HG02798 (cell line): ENCODE measurements around the gene STIP1.

Experiments used
- ATAC-seq: cut with Tn5 transposase; IDR thresholded peaks from one replicate; pipeline ENCODE4 v1.9.1; 2021; ENCODE audit warnings: mild to moderate bottlenecking; ENCODE audit not compliant: unreplicated experiment, poor library complexity

Gene STIP1

DNA sequence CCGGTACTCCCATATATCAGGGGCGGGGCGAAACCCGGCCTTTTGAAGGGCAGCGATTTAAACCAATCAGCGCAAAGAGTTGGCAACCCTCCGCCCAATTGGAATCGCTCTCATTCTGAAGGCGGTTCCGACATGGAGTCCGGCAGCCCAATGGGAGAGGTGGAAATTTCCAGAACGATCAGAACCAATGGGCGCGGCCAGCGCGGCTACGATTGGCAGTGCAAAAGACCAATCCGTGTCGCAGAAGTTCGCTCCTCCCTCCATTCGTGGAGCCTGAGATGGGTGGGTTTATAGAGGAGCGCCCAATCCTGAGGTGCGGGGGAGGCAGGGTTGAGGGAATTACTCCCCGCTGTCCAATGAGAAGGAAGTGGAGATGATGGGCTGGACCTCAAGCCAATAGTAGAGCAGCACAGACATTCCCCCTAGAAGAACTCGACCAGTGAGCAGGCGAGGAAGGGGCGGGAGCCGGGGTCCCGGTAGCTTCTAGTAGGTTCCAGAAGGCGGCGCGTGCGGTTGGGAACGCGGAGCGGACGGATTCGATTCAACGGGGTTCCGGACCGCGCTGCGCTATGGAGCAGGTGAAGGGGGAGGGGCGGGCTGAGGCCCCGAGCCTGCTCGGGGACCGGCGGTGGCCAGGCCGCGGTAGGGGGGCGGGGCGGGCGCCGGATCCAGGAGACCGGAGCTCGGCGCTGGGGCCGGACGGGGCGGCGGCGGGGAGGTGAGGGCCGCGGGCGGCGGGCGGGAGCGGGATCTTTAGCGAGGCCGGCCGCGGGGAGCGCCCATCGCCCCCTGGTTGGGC is at the start of gene STIP1:
Gene STIP1, plus strand, starts transcription at position 479 of the 799 bp plus-strand sequence. Its CDS starts 91 bp downstream, at position 570.
- peak; percentile 89 for ATAC-seq

DNA sequence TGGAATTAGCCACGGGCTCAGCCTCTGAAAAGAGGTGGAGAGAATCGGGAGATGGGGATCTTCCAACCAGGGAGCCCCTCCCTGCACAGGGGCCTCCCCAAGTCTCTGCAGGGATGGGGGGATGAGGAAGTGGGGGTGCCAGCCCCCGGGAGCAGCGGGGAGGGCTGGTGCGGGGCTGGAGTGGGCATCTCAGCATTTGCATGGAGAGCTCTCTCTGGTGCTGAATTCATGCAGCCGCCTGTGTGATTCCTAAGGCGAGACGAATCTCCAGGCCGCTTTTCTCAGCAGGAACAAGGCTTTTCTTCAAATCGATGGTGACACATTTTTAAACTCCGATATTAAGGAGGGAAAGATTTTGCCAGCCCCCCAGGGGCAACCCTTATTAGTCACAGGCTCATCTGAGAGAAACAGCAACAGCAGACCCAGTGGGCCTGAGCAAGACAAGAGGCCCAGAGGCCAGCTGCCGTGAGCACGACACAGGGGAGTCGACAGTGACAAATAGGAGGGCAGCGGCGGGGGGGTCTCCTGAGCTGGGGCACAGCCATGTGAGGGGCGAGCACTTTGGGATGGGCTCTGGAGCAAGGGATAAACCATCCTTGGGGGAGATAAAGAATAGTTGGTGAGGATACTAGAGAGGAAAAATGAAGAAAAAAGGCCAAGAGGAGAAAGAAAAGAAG is 49.1 kb upstream of the STIP1 start:
- ATAC-seq, result no peak

DNA sequence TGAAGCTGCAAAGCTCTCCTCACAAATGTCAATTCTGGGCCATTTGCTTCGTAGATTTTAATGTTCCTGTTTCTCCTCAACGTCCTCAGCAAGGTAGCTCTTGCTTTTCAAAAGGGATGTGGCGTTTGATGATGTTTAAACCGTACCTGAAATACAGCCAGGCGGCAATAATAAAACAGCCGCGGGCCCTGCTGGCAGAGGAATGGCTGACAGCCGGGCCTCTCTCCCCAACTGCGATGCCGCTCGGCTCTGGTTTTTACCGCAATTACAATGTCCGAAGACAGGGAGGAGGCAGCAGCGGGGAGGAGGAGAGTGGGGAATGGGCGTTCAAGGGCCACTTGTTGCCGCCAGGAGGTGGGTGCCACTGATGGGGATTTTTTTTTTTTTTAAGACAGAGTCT is 47.6 kb upstream of the STIP1 start:
- no peak for ATAC-seq

DNA sequence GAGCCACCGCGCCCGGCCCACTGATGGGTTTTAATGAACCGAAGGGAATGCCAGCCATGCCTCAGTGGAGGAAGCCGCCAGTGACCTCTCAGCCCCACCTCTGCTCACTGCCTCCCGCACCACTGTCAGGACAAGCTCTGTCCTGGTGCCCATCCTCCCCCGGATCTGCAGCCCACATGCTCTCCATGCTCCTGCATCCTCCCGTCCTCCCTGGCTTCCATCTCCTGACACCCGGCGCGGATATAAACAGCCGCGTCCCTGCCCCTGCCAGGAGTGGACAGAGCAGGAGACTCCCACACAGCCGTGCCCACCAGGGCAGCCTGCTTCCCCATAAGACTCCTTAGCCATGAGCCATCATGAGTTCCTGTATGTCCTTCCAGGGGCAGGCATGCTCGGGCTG is 46.9 kb upstream of the STIP1 start:
- no peak for ATAC-seq

DNA sequence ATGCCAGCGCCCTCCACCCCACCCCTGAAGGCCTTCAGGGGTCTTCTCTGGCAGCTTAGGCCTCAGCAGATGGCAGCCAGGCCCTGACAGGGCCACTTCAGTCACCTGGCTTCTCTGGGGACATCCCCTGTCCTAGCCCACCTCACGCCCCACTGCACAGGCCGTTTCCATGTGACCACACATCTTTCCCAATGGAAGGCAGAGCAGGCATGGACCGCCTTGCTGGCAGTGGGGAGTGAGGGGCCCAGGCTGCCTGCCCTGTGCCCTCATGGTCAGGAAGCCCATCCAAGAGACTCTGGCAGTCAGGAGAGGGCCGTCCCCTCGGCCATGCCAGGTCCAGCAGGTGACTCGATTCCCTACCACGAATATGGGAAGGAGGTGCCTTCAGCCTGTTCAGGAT is 45.9 kb upstream of the STIP1 start:
- ATAC-seq, result no peak

DNA sequence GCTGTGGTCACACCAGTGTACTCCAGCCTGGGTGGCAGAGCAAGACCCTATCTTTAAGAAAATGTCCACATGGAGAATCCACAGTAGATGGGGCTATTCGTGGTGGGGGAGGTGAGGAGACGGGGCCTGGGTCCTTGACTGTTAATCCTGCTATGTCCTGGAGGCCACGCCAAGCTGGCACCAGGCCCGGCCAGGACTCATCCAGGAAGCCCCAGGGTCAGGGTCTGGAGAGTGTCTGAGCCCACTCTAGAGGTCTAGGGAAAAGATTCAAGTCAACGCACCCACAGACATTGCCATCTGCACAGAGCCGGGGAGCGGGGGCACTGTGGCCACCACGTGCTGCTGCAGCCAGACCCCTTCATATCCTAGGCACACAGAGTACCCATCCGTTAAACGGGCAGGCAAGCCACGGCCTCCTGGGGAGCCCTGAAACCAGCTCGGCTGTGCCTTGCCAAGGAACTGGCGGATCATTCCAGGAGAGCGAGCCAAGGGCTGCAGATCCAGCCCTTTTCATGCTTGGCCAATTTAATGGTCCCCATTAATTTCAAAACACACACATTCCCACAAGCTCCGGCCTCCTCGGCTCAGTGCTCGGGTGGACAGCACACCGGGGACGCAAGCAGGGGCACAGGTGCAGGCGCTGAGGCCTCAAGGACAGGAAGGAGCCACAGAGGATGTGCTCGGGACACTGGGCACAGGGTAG is 44.7 kb upstream of the STIP1 start:
- no peak for ATAC-seq

DNA sequence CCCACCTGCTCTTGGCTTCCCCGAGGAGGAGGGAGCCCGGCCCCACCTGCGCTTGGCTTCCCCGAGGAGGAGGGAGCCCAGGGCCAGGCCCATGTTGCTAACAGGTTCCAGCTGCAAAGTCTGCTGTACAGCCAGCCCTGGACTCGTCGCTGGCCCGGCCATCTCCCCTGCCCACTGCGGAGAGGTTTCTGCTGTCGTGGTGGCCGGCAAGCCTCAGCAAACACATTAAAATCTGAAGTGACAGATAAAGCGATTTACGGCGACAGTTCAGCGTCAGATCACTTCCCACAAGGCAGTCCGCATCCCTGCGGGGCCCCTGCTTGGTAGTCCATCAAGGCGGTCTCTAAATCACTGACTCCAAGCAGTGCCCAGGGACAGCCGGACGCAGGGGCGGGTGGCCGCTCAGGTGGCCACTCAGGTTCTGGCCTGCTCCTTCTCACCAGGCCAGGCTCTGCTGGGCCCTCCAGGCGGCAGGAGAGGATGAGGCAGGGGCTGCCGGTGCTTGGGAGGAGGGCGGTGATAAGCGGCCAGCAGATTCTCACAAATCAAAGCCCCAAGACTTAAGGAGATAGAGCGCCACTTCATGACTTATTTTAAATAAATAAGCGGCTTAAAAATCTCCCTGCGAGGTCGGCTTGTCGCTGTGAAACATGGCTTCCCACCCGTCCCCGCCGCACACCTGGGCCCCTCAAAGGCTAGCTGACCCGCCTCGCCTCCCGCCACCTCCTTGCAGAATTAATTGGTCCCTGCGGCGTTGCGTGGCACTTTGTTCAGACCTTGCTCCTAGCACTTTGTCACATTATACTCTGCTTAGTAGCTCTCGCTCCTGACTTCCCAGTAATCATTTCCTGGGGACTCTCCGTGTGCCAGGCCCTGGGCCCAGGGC is 41.1 kb upstream of the STIP1 start:
- no peak for ATAC-seq

DNA sequence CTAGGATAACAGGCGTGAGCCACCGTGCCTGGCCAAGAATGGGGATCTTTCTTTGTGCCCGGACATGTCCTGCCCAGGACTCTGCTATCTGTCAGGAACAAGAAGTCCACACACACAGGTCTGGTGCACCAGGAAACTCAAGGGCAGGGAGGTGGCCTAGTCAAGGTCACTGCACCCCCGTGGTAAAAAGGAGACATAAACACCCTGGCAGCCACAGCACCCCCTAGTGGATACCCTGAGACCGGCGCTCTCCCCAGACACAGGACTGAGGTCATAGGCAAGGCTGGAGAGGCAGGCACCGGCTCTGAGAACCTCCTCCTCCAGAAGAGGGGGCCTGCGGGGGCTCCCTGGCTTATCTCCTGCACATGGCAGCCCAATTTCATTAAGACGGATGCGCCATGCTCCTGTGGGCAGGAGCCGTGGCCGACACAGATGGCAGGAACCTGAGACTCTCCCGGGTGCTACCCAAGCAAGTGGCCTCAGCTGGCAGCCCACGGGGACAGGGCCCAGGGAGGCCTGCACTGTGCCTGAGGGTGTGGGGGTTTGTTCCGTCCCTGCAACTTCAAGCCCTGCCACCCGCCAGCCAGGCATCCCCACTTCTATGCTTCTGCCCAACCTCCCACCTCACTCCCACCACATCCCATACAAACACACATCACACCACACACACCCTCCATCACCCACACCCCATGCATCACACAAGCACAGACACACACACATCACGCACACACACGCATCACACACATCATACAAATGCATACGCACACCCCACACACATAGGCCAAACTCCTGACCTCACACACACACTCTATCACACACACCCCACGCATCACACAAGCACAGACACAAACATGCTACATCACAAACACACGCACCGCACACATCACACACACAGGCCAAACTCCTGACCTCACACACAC is 39.7 kb upstream of the STIP1 start:
- no peak for ATAC-seq

DNA sequence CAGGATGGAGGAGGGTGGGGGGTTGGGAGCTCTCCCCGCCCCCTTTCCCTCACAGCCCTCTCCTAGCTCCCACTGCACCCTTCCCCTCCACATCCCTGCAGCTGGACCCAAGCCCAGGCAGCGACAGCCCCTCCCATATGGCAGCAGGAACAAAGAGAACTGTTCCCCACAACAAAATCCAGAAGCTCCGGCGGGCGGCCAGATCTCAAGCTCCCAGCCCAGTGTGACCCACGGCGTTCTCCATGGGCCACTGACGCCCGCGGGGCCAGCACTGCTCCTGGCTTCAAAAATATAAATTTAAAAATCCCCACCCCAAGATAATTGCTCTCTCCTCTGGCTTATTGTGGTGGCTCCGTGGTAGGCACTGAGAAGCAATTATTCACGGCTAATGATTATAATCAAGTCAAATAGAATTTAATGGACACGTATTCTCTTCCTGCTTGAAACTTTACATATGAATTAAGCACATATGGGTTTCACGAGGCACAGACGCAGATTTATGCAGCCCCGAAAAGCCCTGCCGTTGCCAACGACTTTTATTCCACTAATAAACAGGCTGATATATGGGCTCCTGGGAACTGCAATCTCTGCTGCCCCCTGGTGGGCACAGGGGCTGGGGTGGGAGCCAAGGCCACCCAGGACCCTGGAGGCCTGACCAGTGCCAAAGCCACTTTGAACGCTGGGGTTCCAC is 37.6 kb upstream of the STIP1 start:
- no peak for ATAC-seq

DNA sequence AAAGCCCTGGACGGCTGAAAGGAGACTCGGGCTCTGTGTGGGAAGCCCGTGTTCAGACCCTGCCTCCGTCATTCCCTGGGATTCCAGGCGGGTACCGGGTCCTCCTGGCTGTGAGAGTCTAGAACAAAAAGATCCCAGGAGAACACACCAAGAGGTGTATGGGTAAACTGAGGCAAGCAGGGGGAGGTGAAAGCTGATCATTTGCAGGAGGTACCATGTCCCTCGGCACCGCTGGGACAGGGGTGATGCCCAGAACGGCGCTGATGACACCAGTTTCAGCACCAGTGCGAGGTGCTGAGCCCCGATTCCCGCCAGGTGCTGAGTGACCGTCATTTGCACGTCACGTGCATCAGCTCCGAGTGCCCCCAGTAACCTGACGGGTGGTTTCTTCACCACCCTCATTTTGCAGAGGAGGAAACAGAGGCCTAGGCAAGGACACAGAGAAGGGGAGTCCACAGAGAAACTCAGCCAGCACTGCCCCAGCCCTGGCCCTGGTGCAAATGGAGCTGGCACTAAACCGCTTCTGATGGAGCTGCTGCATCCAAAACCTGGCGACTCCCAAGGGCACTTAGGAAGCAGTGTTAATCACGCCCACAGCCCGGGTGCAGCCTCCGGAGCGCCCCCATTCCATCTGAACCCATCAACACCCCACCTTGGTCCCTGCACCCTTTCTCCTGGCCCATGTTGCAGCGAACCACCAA is 36.9 kb upstream of the STIP1 start:
- ATAC-seq, result no peak

DNA sequence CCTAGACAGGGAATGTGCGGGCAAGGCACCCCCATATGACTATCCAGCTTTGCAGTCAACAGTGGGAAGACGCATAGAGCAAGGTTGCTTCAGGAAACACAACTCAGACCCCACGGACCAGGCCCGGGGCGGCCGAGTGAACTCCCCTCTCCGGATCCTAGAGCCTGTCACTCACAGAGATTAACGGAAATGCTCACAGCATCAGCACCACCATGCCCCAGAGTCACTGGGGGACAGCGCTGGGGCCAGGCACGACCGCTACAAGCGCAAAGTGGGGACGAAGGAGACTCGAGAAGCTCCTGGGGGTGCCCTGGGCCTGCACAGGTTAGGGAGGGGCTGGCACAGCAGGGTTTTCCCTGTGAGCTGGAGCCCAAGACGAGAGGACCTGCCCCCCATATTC is 35.9 kb upstream of the STIP1 start:
- no peak for ATAC-seq

DNA sequence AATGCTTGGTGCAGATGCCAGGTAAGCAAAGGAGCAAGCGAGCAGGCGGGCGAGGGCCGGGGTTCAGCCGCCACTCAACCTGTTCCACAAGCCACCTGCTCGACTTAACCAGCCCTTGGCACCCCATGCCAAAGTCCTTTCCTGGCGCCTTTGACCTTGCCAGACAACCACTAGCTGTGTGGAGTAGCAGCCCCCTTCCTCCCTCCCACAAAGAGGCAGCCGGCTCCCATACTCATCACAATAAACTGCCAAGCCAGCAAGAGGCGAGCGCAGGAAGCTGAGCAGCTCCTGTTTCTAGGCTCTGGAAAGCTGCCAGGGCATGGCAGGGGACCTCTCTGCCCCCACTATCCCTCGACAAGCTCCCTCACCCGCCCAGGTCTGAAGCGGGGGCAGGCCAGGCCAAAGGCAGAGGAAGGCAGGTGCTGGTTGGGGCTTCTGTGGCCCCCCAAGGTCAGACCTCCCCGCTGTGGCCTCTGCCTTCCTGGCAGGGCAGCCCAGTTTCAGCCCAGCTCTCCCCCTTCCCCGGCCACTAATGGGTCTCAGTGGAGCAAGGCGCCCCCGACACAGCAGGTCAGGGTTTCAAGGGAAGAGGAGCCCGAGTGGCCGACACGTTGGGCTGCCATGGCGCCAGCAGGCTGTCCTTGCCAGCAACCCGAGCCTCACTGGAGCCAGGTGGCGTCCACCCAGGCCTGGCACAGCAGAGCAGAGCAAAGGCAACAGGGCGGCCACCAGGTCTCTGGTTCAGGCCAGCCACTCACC is 35.3 kb upstream of the STIP1 start:
- no peak for ATAC-seq

DNA sequence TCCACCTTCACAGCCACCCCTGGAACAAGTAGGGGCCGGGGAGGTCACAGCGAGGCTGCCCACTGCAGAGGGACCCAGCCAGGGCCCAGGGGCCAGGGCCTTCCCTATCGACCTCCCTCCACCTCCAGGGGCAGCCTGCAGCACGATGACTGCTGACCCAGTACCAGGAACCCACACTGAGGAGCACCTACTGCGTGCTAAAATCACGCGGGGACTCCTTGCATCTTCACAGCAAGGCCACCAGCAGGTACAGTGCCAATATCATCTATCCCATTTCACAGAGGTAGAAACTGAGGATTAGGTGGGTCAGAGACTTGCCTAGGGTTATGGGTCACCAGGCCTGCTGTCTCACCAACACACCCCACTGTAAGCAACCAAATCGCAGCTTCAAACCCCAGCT is 34.6 kb upstream of the STIP1 start:
- no peak for ATAC-seq

DNA sequence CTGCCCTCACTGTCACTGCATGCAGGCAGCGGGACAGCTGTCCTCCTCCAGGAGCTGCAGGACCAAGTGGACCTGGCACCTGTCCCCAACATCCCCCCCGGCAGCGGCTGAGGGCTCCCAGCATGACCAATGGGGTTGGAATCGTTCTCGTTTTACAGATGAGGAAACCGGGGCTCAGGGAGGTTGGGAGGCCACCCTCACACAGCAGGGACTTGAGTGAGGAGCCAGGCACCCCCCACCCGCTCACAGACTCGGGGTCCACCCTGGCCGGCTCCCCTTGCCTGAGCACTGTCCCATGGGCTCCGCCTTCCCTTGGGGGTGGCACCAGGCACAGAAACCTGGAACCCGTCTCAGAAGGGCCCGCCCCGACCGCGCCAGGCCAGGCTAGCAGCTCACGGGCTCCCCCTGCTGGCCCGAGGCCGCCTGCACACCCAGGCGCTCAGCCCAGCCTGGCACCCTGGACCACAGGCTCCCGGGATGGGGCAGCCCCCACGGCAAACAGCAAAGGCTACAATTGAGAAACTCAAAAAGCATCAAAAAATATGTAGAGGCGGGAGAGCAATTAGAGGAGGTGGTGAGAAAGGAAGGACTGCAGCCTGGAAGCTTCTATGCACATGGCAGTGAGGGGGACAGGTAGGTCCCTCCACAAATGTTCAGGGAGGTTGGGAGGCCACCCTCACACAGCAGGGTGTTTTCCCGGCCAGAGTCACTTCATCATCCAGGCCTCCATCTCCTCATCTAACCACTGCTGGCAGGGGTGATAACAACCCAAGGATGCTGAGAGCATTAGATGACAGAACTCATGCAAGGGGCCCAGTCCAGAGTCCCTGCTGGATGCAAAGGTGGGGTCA is 32.9 kb upstream of the STIP1 start:
- peak; percentile 73 for ATAC-seq

DNA sequence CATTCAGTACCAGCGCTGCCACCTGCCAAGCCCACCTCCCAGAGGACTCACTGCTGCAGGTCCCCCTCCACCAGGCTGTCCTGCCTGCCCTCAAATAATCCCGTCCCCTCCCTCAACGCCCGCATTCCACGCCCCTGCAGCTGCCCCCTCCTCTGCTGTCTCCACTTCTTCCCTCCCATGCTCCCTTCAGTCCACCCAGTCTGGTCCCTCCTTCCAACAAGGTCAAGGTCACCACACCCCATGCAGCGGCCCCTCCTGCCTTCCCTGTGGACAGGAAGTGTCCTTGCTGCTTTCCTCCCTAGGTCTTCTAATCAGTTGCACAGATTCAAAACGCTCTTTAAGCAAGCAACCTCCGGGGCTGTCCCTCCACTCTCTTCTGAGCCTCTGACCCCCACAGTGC is 32.2 kb upstream of the STIP1 start:
- no peak for ATAC-seq

DNA sequence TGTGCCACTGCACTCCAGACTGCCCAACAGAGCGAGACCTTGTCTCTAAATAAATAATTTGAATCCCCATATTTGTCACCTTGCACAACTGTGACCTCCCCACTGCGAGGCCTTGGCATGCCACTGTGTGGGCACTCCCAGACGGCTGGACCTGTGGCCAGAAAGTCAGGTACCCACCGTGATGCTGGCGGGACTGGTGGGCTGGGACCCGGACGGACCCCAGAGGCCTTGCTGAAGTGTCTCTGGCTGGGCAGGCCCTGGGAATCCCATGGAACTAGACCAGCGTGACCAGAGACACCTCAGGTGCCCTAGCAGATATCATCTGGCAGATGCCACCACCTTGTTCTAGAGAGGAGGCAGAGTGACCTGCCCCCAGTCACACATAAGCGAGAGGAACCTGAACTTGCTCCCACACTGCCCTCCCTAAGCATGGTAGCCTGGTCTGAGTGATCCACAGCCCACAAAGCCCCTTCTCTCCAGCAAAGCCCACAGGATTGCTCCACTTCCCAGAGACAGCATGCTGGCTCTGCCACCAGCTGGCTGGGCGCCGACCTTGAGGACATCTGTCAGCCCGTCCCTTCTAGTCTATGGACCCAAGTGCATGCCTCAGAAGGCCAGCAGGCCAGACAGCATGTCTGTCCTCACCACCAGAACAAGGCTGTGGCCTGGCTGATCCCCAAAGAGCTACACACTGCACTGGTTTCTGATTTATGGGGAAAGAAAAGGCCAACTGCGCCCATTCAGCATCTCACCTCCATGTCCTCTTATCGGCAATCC is 29.5 kb upstream of the STIP1 start:
- no peak for ATAC-seq
